Fibroblast of pulmonary artery (primary cell): Measurements from ENCODE around the gene FAM110C.
A peak's percentile ranks its signal among the peaks of the same experiment; 100 is the strongest.
"Not testable (repeated sequence)": the region's sequence is repeated elsewhere in the genome, so short reads cannot be mapped to it uniquely, and the experiment has no call there.

Source experiments
- DNase-seq: peaks from one replicate; pipeline ENCODE4 v3.0.0-alpha.2; 2010; ENCODE audit warnings: low read depth
- H3K4me3 ChIP-seq: replicated peaks from 2 replicates; pipeline ENCODE4 v1.5.1; 2011; ENCODE audit warnings: low read depth, mild to moderate bottlenecking, control low read depth, low read length, moderate library complexity
- CTCF ChIP-seq: IDR thresholded peaks from 2 replicates; pipeline ENCODE4 v1.5.1; 2011; ENCODE audit warnings: mild to moderate bottlenecking, control low read depth, low read length, inconsistent platforms; ENCODE audit errors: missing control alignments

The FAM110C gene

GRCh38 chr2:18402-19271 is 27.7 kb downstream of the FAM110C start:
- no peak overlapping the region for H3K4me3 ChIP-seq
- peak; percentile 42 for TF ChIP-seq CTCF
- DNase-seq: no peak

GRCh38 chr2:15916-16315 is 30.4 kb downstream of the FAM110C start:
- not testable (repeated sequence) for DNase-seq, H3K4me3 ChIP-seq

- peak; percentile 41 for TF ChIP-seq CTCF
- peak; percentile 29 for DNase-seq
These were observed 34.9 kb downstream of the FAM110C start for GRCh38 chr2:11248-11941.

GRCh38 chr2:10222-10875 is 36.0 kb downstream of the FAM110C start:
- TF ChIP-seq CTCF: no peak
- DNase-seq: no peak
- no peak overlapping the region for H3K4me3 ChIP-seq

More at GRCh38 chr2:11248-11941, 34.9 kb downstream of the FAM110C start:
- H3K4me3 ChIP-seq: no peak overlapping the region
